H9 (cell line): ENCODE results near the gene HOXA4. TPM values are rescaled to one million over a fixed set of nuclear protein-coding genes. Genes with fewer than 3 reads are reported as not detected.

Experiments
- DNase-seq: peaks from one replicate; pipeline ENCODE4 v3.0.0-alpha.2; 2017
- H2AFZ ChIP-seq: one replicate; pipeline ENCODE4 v1.6.1; 2013; ENCODE audit warnings: mild to moderate bottlenecking, low read length, control low read depth, moderate library complexity
- H2AK5ac ChIP-seq: 2 replicates; pipeline ENCODE4 v1.6.1; 2013; ENCODE audit warnings: low read length, control low read depth, mixed read lengths; ENCODE audit not compliant: insufficient read length
- H2BK120ac ChIP-seq: one replicate; pipeline ENCODE4 v1.6.1; 2013; ENCODE audit warnings: low read depth, mild to moderate bottlenecking, low read length, control low read depth, inconsistent platforms; ENCODE audit not compliant: poor library complexity, severe bottlenecking
- H2BK12ac ChIP-seq: 2 replicates; pipeline ENCODE4 v1.6.1; 2013; ENCODE audit warnings: low read length, control low read depth, mixed read lengths, low read depth; ENCODE audit not compliant: insufficient read length
- H2BK15ac ChIP-seq: 2 replicates; pipeline ENCODE4 v1.6.1; 2013; ENCODE audit warnings: low read depth, low read length, control low read depth
- H2BK20ac ChIP-seq: one replicate; pipeline ENCODE4 v1.6.1; 2013; ENCODE audit warnings: low read depth, mild to moderate bottlenecking, low read length, control low read depth, inconsistent platforms; ENCODE audit not compliant: poor library complexity, severe bottlenecking
- H2BK5ac ChIP-seq: 2 replicates; pipeline ENCODE4 v1.6.1; 2013; ENCODE audit warnings: low read length, control low read depth, mixed read lengths; ENCODE audit not compliant: insufficient read length
- H3K14ac ChIP-seq: 2 replicates; pipeline ENCODE4 v1.6.1; 2013; ENCODE audit warnings: low read length, control low read depth; ENCODE audit not compliant: insufficient read depth
- H3K18ac ChIP-seq: 2 replicates; pipeline ENCODE4 v1.6.1; 2013; ENCODE audit warnings: low read depth, mild to moderate bottlenecking, mixed read lengths, low read length, control low read depth; ENCODE audit not compliant: insufficient read length
- H3K23ac ChIP-seq: 2 replicates; pipeline ENCODE4 v1.6.1; 2013; ENCODE audit warnings: low read length, control low read depth, mixed read lengths, low read depth; ENCODE audit not compliant: insufficient read length
- H3K23me2 ChIP-seq: 2 replicates; pipeline ENCODE4 v1.6.1; 2013; ENCODE audit warnings: low read depth, mild to moderate bottlenecking, mixed read lengths, low read length, control low read depth; ENCODE audit not compliant: insufficient read length, poor library complexity, severe bottlenecking
- H3K27ac ChIP-seq: 2 replicates; pipeline ENCODE4 v1.5.1; 2013; ENCODE audit warnings: low read length, control low read depth, mixed read lengths, low read depth; ENCODE audit not compliant: insufficient read length
- H3K27me3 ChIP-seq: 2 replicates; pipeline ENCODE4 v1.6.1; 2013; ENCODE audit warnings: low read length, control low read depth, inconsistent platforms; ENCODE audit not compliant: insufficient read depth
- H3K4ac ChIP-seq: 2 replicates; pipeline ENCODE4 v1.6.1; 2013; ENCODE audit warnings: low read depth, mild to moderate bottlenecking, control low read depth, inconsistent platforms, low read length, moderate library complexity
- H3K4me1 ChIP-seq: 2 replicates; pipeline ENCODE4 v1.6.1; 2013; ENCODE audit warnings: low read length, control low read depth, inconsistent platforms; ENCODE audit not compliant: insufficient read depth
- H3K4me2 ChIP-seq: 2 replicates; pipeline ENCODE4 v1.6.1; 2013; ENCODE audit warnings: low read length, control low read depth, mixed read lengths; ENCODE audit not compliant: insufficient read length, insufficient read depth
- H3K56ac ChIP-seq: 2 replicates; pipeline ENCODE4 v1.6.1; 2013; ENCODE audit warnings: low read depth, mild to moderate bottlenecking, mixed read lengths, low read length, control low read depth; ENCODE audit not compliant: insufficient read length
- H3K79me1 ChIP-seq: 2 replicates; pipeline ENCODE4 v1.6.1; 2013; ENCODE audit warnings: low read depth, mild to moderate bottlenecking, moderate library complexity, low read length, control low read depth, inconsistent platforms; ENCODE audit not compliant: insufficient read depth, poor library complexity, severe bottlenecking
- H3K79me2 ChIP-seq: 2 replicates; pipeline ENCODE4 v1.6.1; 2013; ENCODE audit warnings: low read length, control low read depth, inconsistent platforms; ENCODE audit not compliant: insufficient read depth
- H3K9ac ChIP-seq: 2 replicates; pipeline ENCODE4 v1.6.1; 2013; ENCODE audit warnings: low read length, control low read depth, mixed read lengths; ENCODE audit not compliant: insufficient read length; ENCODE audit errors: extremely low read depth
- H3K9me3 ChIP-seq: one replicate; pipeline ENCODE4 v1.6.1; 2013; ENCODE audit warnings: low read depth, low read length, inconsistent platforms; ENCODE audit not compliant: control insufficient read depth
- H3T11ph ChIP-seq: one replicate; pipeline ENCODE4 v1.6.1; 2013; ENCODE audit warnings: mild to moderate bottlenecking, low read length, control low read depth, inconsistent platforms
- H4K20me1 ChIP-seq: one replicate; pipeline ENCODE4 v1.6.1; 2013; ENCODE audit not compliant: control insufficient read depth, insufficient read length, insufficient read depth
- H4K5ac ChIP-seq: 2 replicates; pipeline ENCODE4 v1.6.1; 2013; ENCODE audit warnings: low read depth, mild to moderate bottlenecking, mixed read lengths, low read length, control low read depth; ENCODE audit not compliant: insufficient read length
- H4K8ac ChIP-seq: replicated peaks from 2 replicates; pipeline ENCODE4 v1.6.1; 2013; ENCODE audit warnings: low read length, control low read depth, mixed read lengths, low read depth; ENCODE audit not compliant: insufficient read length
- H4K91ac ChIP-seq: 2 replicates; pipeline ENCODE4 v1.6.1; 2013; ENCODE audit warnings: low read depth, mild to moderate bottlenecking, moderate library complexity, mixed read lengths, low read length, control low read depth; ENCODE audit not compliant: insufficient read length
- H3K27ac Mint-ChIP-seq, 3 experiments: 2 replicates in 2 of 3; 3 replicates in 1 of 3; pipeline ENCODE4 v1.8.0; 2020 to 2021; ENCODE audit warnings: mixed read lengths in 3 of 3, mild to moderate bottlenecking in 1 of 3, moderate library complexity in 1 of 3
- H3K27me3 Mint-ChIP-seq: 2 replicates; pipeline ENCODE4 v1.8.0; 2021; ENCODE audit warnings: low read depth, mild to moderate bottlenecking, moderate library complexity, mixed read lengths
- H3K36me3 Mint-ChIP-seq, 3 experiments: 2 replicates in 2 of 3; 3 replicates in 1 of 3; pipeline ENCODE4 v1.8.0; 2020 to 2021; ENCODE audit warnings: low read depth in 3 of 3, mixed read lengths in 3 of 3; ENCODE audit not compliant: insufficient read depth in 1 of 3
- H3K4me1 Mint-ChIP-seq, 2 experiments: 2 replicates each; pipeline ENCODE4 v1.8.0; 2020; ENCODE audit warnings: mixed read lengths in 2 of 2
- H3K4me3 Mint-ChIP-seq, 2 experiments: 2 replicates in 1 of 2; 3 replicates in 1 of 2; pipeline ENCODE4 v1.8.0; 2020 to 2021; ENCODE audit warnings: mild to moderate bottlenecking in 2 of 2, mixed read lengths in 2 of 2, moderate library complexity in 1 of 2
- H3K9me3 Mint-ChIP-seq, 2 experiments: 2 replicates in 1 of 2; 3 replicates in 1 of 2; pipeline ENCODE4 v1.8.0; 2020; ENCODE audit warnings: mild to moderate bottlenecking in 2 of 2, mixed read lengths in 2 of 2, moderate library complexity in 1 of 2
- CTCF ChIP-seq: fragments of 200-600 bp; sonication (generic); conservative IDR thresholded peaks from 3 replicates; pipeline ENCODE4 v1.8.0; 2021; ENCODE audit warnings: antibody characterized with exemption, mild to moderate bottlenecking
- WGBS: extraction: QIAGEN DNeasy Blood & Tissue Kit; methylation state at CpG from one replicate; pipeline ENCODE4 v1.1.7; 2013; ENCODE audit warnings: missing lambda C conversion rate, low lambda C conversion rate, mixed read lengths; ENCODE audit not compliant: insufficient read length; ENCODE audit errors: extremely low coverage; 5-methylcytosine and 5-hydroxymethylcytosine counted together
- total RNA-seq: library from RNA; stranded (reverse); gene quantifications from 2 replicates; pipeline ENCODE4 v1.2.1, GENCODE V29; 2021

The HOXA4 gene
- total RNA-seq, 1 experiment from 2014 or later, result not detected

GRCh38 chr7:27101171-27101956 is 29.2 kb downstream of the HOXA4 start:
- WGBS, result no CpG with 5 or more reads among the region's 25 CpGs
- Histone ChIP-seq H2BK20ac (no peak overlapping the region), H3K79me2 (no peaks in the 10 kb centered on the region), H2BK15ac (no peak overlapping the region), H3K23me2 (no peaks in the 10 kb centered on the region), H3K79me1 (no peaks in the 10 kb centered on the region), H3K14ac (no peak overlapping the region), H3K4me1 (no peaks in the 10 kb centered on the region), H2BK12ac (no peak overlapping the region), H3K56ac (no peak overlapping the region), H3K4me2 (peak overlapping the region; percentile 6), H3K9me3 (no peaks in the 10 kb centered on the region), H3K18ac (no peak overlapping the region), H2AK5ac (no peak overlapping the region), H4K91ac (no peak overlapping the region), H3K23ac (no peak overlapping the region), H4K8ac (no peak overlapping the region), H3K27ac (no peak overlapping the region), H3K9ac (no peak overlapping the region), H3K27me3 (peaks cover 97% of the 10 kb centered on the region), H2BK5ac (no peak overlapping the region), H3K4ac (no peak overlapping the region), H2AFZ (no peak overlapping the region), H4K20me1 (peaks cover 2% of the 10 kb centered on the region), H4K5ac (no peak overlapping the region), H2BK120ac (no peak overlapping the region), H3T11ph (no peak overlapping the region)
- no peak overlapping the region for H3K27ac Mint-ChIP-seq
- peaks cover 21 to 54% of the 10 kb centered on the region in 2 experiments for H3K4me1 Mint-ChIP-seq
- H3K4me3 Mint-ChIP-seq, result peak overlapping the region in 1 of 2 experiments; percentile 58; a peak in 3 of 5 replicates
- H3K36me3 Mint-ChIP-seq, result no peaks in the 10 kb centered on the region
- no peak for DNase-seq
- H3K27me3 Mint-ChIP-seq, result peaks cover 100% of the 10 kb centered on the region
- H3K9me3 Mint-ChIP-seq, result peaks cover 8 to 22% of the 10 kb centered on the region in 2 experiments
- no peak for TF ChIP-seq CTCF
